ENCODE measurements around the gene ZBTB49.

- TF ChIP-seq CTCF (IDR thresholded peaks at IDR 0.05) (no peak), EZH2 (IDR thresholded peaks at IDR 0.05; ENCODE audit: borderline replicate concordance, insufficient read depth, low read depth, low read length, poor library complexity, severe bottlenecking) (no peak)
These were observed 15.8 kb upstream of the ZBTB49 start for GRCh38 chr4:4274226-4274625.
